RCC 7860 (cell line): ENCODE data around the gene OPCML.
A peak's percentile ranks its signal among the peaks of the same experiment; 100 is the strongest.

Experiments
- DNase-seq: peaks from one replicate; pipeline ENCODE4 v3.0.0-alpha.2; 2015; ENCODE audit warnings: low spot score
- FAIRE-seq: peaks from 2 replicates; lab custom pipeline; 2012; peaks lifted over from hg19 to GRCh38; lab: Jason Lieb, UNC

The OPCML gene

DNA sequence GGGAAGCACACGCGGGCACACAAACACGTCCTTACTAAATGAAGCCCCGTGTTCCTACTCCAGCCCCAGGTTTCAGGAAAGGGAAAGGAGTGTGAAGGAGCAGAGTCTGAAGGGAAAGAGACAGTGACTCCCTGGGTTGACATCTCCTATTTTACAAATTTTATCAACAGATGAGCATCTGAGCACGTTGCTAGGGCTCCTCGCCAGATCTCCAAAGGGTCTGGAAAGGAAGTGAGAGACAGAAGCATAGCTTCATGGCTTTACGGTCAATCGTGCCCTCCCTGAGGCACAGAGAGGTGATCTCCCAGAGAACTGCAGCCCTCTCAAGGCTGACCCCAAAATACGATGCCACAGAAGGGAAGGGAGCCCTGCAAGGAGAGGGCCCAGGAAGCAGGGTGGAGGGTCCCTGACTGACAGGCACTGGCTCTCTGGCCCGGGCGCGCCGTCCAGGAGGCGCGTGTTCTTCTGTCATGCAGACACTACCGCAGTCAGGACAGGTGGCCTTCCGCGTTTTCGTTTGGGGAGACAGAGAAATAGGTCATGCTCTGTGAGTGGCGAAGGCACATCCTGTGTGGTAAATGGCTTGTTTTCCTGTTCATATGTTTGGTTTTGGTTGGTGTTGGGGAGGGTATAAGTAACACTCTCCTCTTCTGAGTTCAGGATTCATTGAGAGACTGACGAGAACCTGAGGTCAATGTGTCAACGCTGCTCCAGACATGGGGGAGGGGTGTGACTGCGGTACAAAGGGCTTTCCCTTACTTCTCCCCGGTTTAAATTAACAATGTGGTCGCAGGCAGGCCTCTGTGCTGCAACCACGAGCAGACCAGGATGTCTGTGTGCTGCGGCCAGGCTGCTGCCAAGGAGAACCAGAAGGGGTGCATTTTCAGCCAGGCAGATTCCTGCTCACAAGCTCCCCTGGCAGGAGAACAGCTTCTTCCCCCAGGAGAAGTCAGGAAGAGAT lies 813.3 kb downstream of the OPCML start:
- DNase-seq (peak; percentile 44), FAIRE-seq (no peak)

DNA sequence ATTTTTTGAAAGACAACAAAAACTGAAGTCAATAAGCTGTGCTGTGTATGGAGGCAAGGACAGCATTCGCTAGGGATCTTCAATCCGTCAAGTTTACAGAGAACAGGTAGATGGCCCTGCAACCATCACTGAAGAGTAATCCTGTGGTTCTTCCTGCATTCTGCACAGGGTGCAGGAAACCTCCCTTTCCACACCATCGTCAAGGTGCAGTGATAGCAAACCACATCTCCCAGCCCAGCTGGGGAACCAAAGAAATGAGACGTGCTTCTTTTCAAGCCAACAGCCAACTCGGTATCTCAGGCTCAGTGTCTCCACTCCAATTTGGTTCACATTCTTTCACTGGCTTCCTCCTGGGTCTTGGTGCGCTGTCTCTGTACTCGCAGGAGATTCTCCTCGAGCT lies 814.5 kb downstream of the OPCML start:
- FAIRE-seq (no peak), DNase-seq (no peak)

DNA sequence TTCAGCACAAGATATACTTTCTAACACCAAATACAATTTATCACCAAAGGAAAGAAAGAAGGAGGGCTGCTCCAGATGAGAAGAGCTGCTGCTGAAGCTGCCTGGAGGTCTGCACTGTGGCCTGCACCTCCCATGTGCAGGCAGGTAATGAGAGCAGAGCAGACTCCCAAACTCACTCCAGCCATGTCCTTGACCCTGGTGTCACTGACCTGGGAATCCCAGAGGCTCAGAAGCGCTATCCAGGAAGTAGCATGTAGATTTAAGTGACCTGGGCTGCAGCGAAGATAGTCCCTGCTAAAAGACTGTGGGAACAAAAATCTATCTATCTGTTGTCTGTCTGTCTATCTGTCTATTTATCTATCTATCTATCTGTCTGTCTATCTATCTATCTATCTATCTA lies 816.3 kb downstream of the OPCML start:
- FAIRE-seq (no peak), DNase-seq (no peak)

DNA sequence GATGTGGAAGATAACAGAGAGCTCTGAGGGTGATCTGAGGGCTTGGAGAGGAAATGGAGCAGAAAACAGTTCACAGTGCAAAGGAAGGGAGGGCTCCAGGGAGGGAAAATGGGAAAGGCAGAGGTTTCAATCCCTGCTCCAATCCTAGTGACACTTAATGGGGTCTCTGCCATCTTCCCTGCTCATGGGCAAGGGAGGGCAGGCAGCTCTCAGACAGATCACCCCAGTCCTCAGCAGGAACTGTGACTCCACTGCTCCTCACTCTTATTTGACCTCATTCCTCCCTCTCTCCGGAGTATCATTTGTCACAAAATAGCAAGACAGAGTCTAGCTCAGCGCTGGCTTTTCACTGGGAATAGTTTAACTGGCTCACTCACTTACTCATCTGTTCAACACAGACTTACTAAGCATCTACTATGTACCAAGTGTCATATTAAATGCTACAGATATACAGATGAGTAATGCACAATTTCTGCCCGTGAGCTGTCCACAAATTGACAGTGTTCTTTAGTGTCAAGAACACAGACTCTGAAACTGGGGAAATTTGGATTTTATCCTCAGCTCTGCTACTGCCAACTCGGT lies 817.4 kb downstream of the OPCML start:
- DNase-seq (peak; percentile 57), FAIRE-seq (no peak)

DNA sequence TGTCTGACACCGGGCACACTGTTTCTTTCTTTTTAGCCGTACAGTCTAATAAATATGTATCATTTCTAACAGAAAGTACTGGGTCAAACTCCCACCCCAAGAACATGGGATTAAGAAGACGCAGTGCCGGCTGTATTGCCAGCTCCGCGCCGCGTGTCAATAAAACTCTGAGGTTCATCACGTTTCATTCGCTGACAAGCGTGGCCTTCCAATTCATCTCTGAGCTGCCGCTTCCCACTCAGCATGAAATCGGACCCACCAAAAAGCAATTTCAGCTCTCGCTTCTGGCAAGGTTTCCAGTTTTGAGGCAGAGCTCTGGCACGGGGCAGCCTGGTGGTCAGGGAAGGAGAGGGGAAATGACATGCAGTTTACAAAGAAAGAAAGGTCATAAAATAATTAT lies 819.8 kb downstream of the OPCML start:
- FAIRE-seq (no peak), DNase-seq (no peak)

DNA sequence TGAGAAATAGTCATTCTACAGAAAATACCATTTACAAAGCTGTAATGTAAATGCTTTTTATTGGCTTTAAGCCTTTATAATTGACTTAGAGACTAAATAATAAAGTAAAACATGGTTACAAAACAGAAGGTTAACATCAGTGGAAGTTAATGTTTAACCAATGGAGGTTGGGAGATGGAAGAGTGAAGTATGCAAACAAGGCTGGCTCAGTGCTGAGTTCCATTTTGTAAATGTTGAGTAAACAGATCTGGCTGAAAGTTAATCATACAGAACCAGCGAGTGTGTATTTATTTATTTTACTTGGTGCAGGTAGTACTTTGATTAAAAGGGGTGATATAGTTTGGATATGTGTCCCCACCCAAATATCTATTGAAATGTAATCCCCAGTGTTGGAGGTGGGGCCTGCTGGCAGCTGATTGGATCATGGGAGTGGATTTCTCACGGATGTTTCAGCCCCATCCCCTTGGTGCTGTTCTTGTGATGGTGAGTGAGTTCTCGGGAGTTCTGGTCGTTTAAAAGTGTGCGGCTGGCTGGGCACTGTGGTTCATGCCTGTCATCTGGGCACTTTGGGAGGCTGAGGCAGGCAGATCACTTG lies 827.4 kb downstream of the OPCML start:
- DNase-seq = peak; percentile 5
- no peak for FAIRE-seq

DNA sequence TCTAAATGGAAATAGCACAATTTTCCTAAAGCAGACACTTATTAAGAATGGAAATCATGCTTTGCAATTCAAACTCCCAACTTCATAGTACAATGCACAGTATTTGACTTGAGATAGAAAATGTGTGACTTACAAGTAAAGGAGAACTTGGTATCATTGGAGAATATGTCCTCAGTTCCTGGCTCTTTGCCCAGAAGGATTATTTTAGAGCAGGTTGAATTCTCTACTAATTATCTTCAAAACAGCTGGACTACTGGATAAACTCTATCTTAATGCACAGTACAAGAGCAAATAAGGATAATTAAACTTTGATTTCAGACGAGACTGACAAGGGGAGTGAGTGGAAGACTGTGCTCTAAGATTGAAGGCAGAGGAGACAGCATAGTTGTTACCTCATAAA lies 839.4 kb downstream of the OPCML start:
- DNase-seq = no peak
- no peak for FAIRE-seq

DNA sequence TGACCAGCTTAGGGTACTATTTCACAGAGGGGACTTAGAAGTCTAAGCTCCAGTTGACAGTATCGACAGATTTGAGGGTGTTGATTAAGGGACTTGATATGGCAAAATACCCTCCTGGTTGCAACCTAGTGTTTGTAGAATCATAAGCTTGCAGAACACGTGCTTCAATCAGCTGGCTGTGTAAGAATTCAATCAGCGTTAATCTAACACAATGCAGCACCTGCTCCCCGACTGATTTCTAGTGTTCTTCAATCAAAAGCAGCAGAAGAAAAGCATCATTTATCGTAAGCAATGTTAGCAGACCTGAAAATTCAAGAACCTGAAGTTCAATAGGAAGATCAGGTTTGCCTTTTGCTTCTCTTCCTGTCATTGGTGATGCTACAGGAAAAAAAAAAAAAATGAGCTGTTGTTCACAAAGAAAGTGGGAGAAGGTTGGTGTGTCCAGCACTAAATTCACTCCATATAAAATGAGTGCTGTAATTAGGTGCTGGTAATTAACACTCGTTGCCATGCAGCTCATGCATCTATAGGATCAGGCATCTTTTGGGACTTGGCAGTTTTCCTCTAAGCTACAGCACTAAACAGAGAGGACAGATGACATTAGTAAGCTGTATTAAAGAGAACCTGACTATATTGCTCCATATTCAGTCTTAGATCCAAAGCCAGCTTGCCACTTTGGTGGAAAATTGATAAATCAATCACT lies 840.3 kb downstream of the OPCML start:
- FAIRE-seq (no peak), DNase-seq (no peak)

DNA sequence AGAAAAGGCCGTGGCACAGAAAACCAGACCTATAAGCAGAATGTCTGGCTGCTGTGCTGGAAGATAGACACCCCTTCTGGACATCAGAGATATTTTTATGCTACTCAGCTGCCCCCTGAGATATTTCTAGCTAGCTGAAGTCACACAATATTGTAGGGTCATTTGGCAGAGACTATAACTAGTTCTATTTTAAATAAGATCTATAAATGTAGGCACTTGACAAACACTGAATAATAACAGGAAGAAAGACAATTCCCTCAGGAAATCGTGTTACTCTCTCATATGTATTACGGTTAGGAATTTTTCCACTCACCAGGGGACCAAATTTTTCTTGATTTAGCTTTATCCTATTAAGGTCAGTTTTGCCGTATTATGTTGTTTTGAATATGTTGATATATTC lies 845.4 kb downstream of the OPCML start:
- FAIRE-seq (no peak), DNase-seq (no peak)

DNA sequence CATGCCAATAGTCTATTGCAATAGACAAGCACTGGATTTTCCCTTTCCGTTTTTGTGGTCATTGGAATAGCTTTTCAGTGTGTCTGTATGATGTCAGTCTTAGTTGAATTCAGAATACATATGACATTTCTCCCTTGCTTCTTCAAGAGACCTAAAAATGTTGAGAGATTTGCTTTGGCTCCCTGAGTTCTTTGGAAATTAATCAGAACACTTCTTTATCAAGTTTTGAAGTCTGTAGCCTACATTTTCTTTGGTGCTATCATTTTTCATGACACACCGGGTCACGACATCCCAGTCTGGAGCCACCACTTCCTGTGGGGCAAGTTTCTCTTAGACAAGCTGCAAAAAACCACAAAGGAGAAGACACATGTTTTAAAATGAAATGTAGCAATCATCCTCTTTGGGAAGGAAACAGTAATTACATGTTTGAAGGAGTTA lies 847.1 kb downstream of the OPCML start:
- FAIRE-seq (peak; percentile 17), DNase-seq (peak; percentile 65)

DNA sequence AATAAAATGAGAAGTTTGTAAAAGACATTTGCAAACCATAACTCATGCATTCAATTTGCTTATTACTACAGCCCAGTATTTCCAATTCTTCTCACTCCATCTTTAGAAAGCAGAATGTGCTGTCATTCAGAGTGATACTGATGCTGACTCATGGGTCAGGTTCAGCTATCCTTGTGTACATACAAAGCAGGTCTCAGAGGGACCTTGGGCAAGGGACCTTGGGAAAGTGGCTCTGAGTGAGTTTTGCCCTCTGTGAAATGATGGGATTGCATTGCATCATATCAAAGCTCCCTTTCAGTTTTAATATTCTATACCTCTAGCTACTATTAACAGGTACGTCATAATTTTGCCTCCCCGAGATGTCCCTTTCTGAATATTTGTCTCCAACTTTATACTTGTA lies 848.7 kb downstream of the OPCML start:
- no peak for DNase-seq
- FAIRE-seq = no peak

DNA sequence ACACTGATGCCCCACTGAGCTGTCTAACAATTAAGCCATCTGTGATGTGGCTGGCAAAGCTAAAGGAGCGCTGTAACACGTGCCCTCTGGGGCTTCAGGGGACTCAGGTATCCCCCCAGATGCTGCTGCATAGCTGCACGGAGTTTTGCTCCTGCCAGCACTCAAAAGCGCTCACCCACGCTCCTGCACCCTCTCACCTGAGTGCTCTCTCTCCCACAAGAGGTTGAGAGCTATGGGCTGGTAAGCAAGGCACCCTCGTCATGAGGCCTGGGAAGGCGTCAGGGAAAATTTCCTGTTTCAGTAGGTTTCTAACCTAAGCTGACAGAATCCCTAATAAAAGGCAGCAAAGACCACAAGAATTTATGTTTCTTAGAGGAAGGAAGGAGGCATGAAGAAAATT lies 850.3 kb downstream of the OPCML start:
- DNase-seq = no peak

DNA sequence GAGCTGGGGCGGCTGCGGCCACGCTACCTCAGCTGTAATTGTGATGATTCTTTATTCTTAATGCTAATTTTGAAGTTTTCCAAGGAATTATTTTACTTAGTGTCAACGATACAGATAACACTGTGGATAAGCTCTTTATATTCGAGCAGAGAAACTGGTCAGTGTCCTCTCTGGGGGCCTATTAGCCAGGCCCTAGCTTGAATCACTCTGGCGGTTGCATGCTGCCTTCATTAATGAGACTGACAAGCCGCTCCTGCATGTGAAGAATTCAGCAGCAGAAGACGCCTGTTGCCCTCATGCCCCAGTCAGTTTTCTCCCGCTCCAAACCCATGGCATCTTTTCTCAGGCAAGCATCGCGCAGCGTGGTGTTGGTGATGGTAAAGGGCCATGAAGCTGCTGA lies 851.7 kb downstream of the OPCML start:
- FAIRE-seq (no peak), DNase-seq (no peak)

More for the DNA sequence above, 850.3 kb downstream of the OPCML start:
- FAIRE-seq = no peak

DNA sequence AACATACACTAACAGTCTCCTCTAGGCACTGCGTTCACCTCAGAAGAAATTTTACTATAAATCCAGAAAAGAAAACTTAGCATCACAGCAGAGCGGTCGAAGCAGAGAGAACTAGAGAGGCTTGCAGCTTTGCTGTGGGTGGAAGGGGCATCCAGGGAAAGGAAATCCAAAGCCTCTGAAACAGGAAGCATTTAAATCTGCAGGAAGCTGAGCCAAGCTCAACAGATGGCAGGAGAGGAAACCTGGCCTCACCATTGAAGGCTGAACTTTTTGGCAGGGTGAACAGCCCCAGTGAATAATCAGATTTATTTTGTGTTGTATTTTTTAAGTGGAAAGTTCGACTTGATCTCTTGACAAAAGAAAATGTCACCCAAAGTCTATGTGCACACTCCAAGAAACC lies 858.1 kb downstream of the OPCML start:
- DNase-seq = no peak
- no peak for FAIRE-seq

DNA sequence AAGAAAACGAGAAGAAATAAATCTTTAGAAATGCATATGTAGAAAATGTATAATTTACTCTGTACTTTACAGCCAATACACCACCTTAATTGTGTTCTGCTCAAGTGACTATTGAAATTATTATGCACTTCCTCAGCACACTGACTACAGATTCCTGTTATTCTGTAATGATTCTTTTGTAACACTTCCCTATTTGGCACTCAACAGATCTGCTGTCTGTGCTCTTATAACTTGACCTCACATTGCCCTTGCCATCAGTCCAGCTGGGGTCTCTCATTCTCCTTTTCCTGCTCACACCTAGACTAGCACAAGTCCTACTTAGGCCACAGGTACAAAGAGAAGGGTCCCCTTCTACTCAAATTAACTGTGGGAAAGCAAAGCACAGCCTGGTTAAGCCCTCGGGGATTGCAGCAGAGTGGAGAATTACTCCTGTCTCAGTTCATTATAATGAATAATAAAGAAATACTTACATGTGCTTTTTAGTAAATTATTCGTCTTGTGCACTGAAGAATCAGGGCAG lies 860.4 kb downstream of the OPCML start:
- FAIRE-seq (no peak), DNase-seq (no peak)

DNA sequence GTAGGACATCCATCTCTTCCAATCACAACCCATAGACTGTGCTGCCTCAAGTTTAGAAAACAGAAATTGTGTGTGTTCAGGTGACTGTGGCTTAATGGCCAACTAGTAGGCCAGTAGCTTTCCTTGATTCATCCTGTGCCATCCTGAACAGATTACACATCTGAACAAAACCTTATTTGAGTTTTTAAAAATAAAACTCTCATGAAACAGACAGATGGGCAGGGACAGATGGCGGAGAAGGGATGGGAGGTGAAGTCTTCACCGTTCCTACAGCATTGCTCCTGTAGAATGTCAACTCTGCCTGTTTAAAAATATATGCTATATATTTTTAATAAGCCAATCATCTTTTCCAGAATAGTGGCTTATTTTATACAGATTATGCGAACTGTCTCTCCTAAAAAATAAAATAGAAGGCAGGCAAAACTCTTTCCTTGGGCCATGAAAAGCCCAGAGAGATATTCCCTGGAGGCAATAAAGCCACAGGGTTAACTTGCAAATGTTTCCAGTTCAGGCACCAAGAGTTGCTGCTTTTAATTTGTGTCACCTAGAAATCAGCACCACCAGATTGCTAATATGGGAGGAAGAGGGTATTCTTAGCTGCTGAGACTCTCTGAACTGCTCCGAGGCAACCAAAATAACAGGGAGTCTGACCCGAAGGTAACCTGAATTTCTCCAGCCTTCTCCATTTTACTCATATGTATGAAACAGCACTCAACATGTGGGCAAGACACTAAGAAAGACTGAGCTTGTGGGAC lies 861.2 kb downstream of the OPCML start:
- DNase-seq = no peak
- FAIRE-seq = no peak

DNA sequence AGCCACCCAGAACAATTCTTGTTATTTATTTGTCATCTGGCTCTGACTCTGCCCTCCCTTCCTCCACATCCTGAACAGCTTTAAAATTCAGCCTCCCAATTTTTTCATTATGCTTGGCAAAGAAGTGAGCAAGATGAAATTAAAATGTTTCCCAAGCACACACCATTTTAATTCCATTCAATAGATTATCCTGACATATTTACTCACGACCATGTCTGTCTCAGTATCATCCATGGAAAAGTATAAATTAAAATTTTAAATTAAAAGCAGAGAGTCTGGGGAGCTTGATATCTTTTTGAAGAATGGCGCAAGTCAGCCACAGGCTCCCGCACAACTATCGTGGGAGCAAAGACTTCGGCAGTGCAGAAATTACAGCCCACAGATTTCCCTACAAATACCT lies 862.4 kb downstream of the OPCML start:
- DNase-seq (no peak), FAIRE-seq (no peak)

DNA sequence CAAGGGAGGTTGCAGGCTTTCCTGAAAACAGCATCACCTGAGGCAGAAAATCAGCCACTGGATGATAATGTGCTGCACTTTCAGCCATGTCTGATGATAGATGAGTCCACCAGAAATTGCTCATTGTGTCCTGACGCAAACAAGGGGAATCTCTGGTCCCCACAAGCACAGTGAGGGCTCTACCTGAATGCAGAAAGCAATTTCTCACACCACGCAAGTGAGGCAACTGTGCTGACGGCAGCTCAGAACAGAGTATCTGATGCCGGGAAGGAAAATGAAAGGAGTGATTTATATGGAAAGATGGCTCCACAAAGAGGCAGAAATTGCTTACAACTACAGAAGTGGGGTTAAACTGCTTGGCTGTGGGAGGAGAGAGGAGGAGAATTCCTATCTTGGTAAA lies 867.1 kb downstream of the OPCML start:
- DNase-seq = no peak
- FAIRE-seq = no peak

DNA sequence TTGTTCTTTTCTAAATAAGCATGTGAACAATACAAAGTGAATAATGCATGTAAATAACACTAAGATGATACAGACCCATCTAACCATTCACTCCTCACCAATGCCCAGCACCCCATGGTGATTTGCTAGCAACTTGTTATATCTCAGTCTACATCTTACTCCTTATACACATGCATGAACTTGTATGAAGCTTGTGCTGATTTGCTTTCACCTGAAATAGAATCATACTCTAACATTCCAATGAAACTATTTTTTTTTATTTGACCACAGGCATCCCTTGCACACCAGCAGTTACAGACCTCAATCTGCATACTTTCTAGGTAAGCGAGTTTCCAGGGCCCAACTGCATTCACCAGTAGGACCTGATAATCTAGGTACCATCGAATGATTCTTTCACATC lies 873.6 kb downstream of the OPCML start:
- DNase-seq = no peak
- FAIRE-seq = no peak

DNA sequence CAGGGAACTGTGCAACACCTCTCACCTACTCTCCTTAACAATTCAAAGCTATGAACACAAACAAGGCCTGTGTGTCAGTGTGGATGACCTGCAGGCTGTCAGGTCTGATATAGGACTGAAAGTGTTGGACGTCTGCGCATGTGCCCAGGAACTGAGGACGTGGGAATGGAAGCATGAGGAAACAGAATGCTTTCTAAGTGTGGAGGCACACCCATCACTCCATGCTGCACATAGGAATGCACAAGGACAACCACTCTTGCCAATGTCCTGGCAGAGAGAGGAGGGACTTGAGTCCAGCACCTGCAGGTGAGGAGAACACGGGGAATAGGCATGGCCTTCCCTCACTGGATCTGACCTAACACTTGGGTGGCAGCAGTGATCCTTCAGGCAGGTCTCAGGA lies 874.3 kb downstream of the OPCML start:
- DNase-seq (no peak), FAIRE-seq (no peak)
